GM23338 (cell line): ENCODE measurements around the gene FYCO1. TPM values are rescaled to one million over a fixed set of nuclear protein-coding genes. Genes with fewer than 3 reads are reported as not detected.

ENCODE experiments used
- ATAC-seq: fragments of 200-7000 bp; cut with Tn5 transposase; 3 replicates; pipeline ENCODE4 v1.9.1; 2020
- DNase-seq: peaks from one replicate; pipeline ENCODE4 v3.0.0-alpha.2; 2015; ENCODE audit warnings: low spot score
- H2AFZ ChIP-seq: fragments of 200-600 bp; sonication (generic); 2 replicates; pipeline ENCODE4 v1.8.0; 2016; ENCODE audit warnings: antibody characterized with exemption, mild to moderate bottlenecking, moderate library complexity
- H3F3A ChIP-seq: fragments of 200-600 bp; sonication (generic); replicated peaks from 2 replicates; pipeline ENCODE4 v1.8.0; 2017; ENCODE audit warnings: antibody characterized with exemption, mixed run types, low read depth
- H3K27ac ChIP-seq: fragments of 200-600 bp; sonication (generic); 2 replicates; pipeline ENCODE4 v1.6.1; 2016; ENCODE audit warnings: low read depth
- H3K27me3 ChIP-seq: fragments of 200-600 bp; sonication (generic); 2 replicates; pipeline ENCODE4 v1.8.0; 2016; ENCODE audit warnings: mild to moderate bottlenecking, mixed run types, moderate library complexity; ENCODE audit not compliant: insufficient read depth
- H3K36me3 ChIP-seq: fragments of 200-600 bp; sonication (generic); 2 replicates; pipeline ENCODE4 v1.8.0; 2016; ENCODE audit warnings: mild to moderate bottlenecking; ENCODE audit not compliant: insufficient read depth
- H3K4me1 ChIP-seq: fragments of 200-600 bp; sonication (generic); 2 replicates; pipeline ENCODE4 v1.8.0; 2016; ENCODE audit warnings: mild to moderate bottlenecking, moderate library complexity; ENCODE audit not compliant: insufficient read depth
- H3K4me2 ChIP-seq: fragments of 200-600 bp; sonication (generic); 2 replicates; pipeline ENCODE4 v1.7.1; 2017; ENCODE audit warnings: mixed run types
- H3K4me3 ChIP-seq: fragments of 200-600 bp; sonication (generic); 2 replicates; pipeline ENCODE4 v1.6.1; 2016; ENCODE audit warnings: mixed run types
- H3K79me2 ChIP-seq: fragments of 200-600 bp; sonication (generic); replicated peaks from 2 replicates; pipeline ENCODE4 v1.8.0; 2017; ENCODE audit warnings: mild to moderate bottlenecking; ENCODE audit not compliant: insufficient read depth
- H3K9me2 ChIP-seq: fragments of 200-600 bp; sonication (generic); 2 replicates; pipeline ENCODE4 v1.8.0; 2017; ENCODE audit not compliant: insufficient read depth
- H4K20me1 ChIP-seq: fragments of 200-600 bp; sonication (generic); replicated peaks from 2 replicates; pipeline ENCODE4 v1.8.0; 2017; ENCODE audit warnings: mild to moderate bottlenecking; ENCODE audit not compliant: insufficient read depth
- H3K27ac Mint-ChIP-seq: 2 replicates; pipeline ENCODE4 v1.8.0; 2020; ENCODE audit warnings: inconsistent platforms, mild to moderate bottlenecking, moderate library complexity, mixed read lengths
- H3K27me3 Mint-ChIP-seq: 3 replicates; pipeline ENCODE4 v1.8.0; 2022; ENCODE audit warnings: low read depth, mild to moderate bottlenecking, moderate library complexity, mixed read lengths, inconsistent platforms; ENCODE audit not compliant: insufficient read depth, poor library complexity
- H3K36me3 Mint-ChIP-seq: 3 replicates; pipeline ENCODE4 v1.8.0; 2021; ENCODE audit warnings: low read depth, mild to moderate bottlenecking, inconsistent platforms, moderate library complexity, mixed read lengths
- H3K4me1 Mint-ChIP-seq: 3 replicates; pipeline ENCODE4 v1.8.0; 2020; ENCODE audit warnings: mild to moderate bottlenecking, inconsistent platforms, mixed read lengths
- H3K4me3 Mint-ChIP-seq: 3 replicates; pipeline ENCODE4 v1.8.0; 2021; ENCODE audit warnings: moderate library complexity, mild to moderate bottlenecking, inconsistent platforms, mixed read lengths
- H3K9me3 Mint-ChIP-seq: 3 replicates; pipeline ENCODE4 v1.8.0; 2020; ENCODE audit warnings: moderate library complexity, mild to moderate bottlenecking, inconsistent platforms, mixed read lengths
- EZH2 ChIP-seq: fragments of 200-600 bp; sonication (generic); IDR thresholded peaks from one replicate; pipeline ENCODE4 v1.8.0; 2017; ENCODE audit warnings: antibody characterized with exemption, mild to moderate bottlenecking, low read depth; ENCODE audit not compliant: unreplicated experiment
- ZNF331 ChIP-seq: fragments of 250-450 bp; sonication (Bioruptor Pico); IDR thresholded peaks from 2 replicates; pipeline ENCODE4 v1.5.0; 2020; ENCODE audit warnings: low read depth, mild to moderate bottlenecking, moderate library complexity
- ZNF462 ChIP-seq: fragments of 250-450 bp; sonication (Bioruptor Pico); IDR thresholded peaks from 2 replicates; pipeline ENCODE4 v1.5.0; 2020; ENCODE audit warnings: mild to moderate bottlenecking, moderate library complexity
- polyA plus RNA-seq: library from polyadenylated mRNA; unstranded; fragments of >200 nt; fragmentation: Nextera tagmentation; extraction: Ambion mirVana; gene quantifications from 2 replicates; pipeline ENCODE4 v1.2.1, GENCODE V29; 2016
- total RNA-seq: library from RNA; depleted of rRNA; stranded (reverse); fragments of >200 nt; shearing (Covaris generic); gene quantifications from 2 replicates; pipeline ENCODE4 v1.2.3, GENCODE V29; 2014
- TF ChIP-seq, protein P1 (sequence below): IDR thresholded peaks from one replicate; pipeline ENCODE4 v1.6.1; 2018; ENCODE audit warnings: antibody characterized with exemption; ENCODE audit not compliant: unreplicated experiment

Gene FYCO1
- total and polyA plus RNA-seq, 2 experiments from 2014 or later: 4.5 to 17.2 TPM

GRCh38 chr3:45937206-45938042, 58.2 kb downstream of the FYCO1 start (continued):
- TF ChIP-seq ZNF462 (CRISPR knock-in tag): no peak
- no peak for TF ChIP-seq EZH2

GRCh38 chr3:45936261-45936660, 59.4 kb downstream of the FYCO1 start:
- Histone ChIP-seq H3K4me3 (no peak overlapping the region), H3K27me3 (no peaks in the 10 kb centered on the region), H4K20me1 (peaks cover 6% of the 10 kb centered on the region), H3F3A (no peaks in the 10 kb centered on the region), H3K9me2 (no peaks in the 10 kb centered on the region), H3K27ac (no peak overlapping the region), H3K4me1 (no peaks in the 10 kb centered on the region), H2AFZ (no peak overlapping the region), H3K4me2 (no peak overlapping the region), H3K36me3 (peaks cover 22% of the 10 kb centered on the region), H3K79me2 (no peaks in the 10 kb centered on the region)
- no peaks in the 10 kb centered on the region; the same call in 2 of the 3 replicates for H3K9me3 Mint-ChIP-seq
- ATAC-seq: no peak
- no peak for DNase-seq
- H3K4me1 Mint-ChIP-seq: peaks cover 17% of the 10 kb centered on the region
- no peak overlapping the region for H3K27ac Mint-ChIP-seq
- H3K4me3 Mint-ChIP-seq: no peak overlapping the region
- H3K27me3 Mint-ChIP-seq: peaks cover 2% of the 10 kb centered on the region
- H3K36me3 Mint-ChIP-seq: peaks cover 37% of the 10 kb centered on the region
- TF ChIP-seq, protein P1, sequence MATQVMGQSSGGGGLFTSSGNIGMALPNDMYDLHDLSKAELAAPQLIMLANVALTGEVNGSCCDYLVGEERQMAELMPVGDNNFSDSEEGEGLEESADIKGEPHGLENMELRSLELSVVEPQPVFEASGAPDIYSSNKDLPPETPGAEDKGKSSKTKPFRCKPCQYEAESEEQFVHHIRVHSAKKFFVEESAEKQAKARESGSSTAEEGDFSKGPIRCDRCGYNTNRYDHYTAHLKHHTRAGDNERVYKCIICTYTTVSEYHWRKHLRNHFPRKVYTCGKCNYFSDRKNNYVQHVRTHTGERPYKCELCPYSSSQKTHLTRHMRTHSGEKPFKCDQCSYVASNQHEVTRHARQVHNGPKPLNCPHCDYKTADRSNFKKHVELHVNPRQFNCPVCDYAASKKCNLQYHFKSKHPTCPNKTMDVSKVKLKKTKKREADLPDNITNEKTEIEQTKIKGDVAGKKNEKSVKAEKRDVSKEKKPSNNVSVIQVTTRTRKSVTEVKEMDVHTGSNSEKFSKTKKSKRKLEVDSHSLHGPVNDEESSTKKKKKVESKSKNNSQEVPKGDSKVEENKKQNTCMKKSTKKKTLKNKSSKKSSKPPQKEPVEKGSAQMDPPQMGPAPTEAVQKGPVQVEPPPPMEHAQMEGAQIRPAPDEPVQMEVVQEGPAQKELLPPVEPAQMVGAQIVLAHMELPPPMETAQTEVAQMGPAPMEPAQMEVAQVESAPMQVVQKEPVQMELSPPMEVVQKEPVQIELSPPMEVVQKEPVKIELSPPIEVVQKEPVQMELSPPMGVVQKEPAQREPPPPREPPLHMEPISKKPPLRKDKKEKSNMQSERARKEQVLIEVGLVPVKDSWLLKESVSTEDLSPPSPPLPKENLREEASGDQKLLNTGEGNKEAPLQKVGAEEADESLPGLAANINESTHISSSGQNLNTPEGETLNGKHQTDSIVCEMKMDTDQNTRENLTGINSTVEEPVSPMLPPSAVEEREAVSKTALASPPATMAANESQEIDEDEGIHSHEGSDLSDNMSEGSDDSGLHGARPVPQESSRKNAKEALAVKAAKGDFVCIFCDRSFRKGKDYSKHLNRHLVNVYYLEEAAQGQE: no peak
- TF ChIP-seq ZNF331 (no peak), ZNF462 (CRISPR knock-in tag) (no peak)
